Activated T-helper 1 cell treated with Interleukin-2 at 50 U/mL for 16 hours (primary cell): Measurements from ENCODE around the gene ZNF837.
"Not testable (repeated sequence)": the region's sequence is repeated elsewhere in the genome, so short reads cannot be mapped to it uniquely, and the experiment has no call there.

Experiments
- DNase-seq: peaks from one replicate; pipeline ENCODE4 v3.0.0-alpha.2; 2020; ENCODE audit warnings: low read depth

ZNF837 gene

GRCh38 chr19:58350871-58351557 lies 29.8 kb downstream of the ZNF837 start:
- DNase-seq = no peak

- no peak for DNase-seq
These were observed 30.6 kb downstream of the ZNF837 start for GRCh38 chr19:58350001-58350861.

DNA sequence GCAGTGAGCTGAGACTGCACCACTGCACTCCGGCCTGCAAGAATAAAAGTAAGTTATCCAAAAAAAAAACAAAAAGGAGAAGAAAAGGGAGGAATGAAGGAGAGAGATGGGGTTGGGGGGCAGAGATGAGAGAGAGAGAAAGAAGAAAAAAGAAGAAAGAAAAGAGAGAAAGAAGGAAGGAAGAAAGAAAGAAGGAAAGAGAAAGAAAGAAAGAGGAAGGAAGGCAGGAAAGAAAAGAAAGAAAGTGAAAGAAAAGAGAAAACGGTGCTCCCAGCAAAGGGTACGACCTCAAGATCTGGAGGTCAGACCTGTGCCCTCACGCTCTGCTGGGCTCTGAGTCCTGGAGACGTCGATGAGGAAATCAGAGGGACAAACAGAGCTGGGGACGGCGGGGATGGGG lies 31.2 kb downstream of the ZNF837 start:
- no peak for DNase-seq

DNA sequence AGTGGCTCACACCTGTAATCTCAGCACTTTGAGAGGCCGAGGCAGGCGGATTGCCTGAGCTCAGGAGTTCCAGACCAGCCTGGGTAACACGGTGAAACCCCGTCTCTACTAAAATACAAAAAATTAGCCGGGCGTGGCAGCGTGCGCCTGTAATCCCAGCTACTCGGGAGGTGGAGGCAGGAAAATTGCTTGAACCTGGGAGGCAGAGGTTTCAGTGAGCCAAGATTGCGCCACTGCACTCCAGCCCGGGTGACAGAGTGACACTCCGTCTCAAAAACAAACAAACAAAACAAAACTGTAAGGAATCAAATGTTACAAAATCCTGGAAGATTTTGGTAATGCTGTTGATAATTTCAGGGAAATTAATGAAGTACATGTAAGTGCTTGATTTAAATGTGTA lies 32.8 kb downstream of the ZNF837 start:
- DNase-seq = not testable (repeated sequence)

DNA sequence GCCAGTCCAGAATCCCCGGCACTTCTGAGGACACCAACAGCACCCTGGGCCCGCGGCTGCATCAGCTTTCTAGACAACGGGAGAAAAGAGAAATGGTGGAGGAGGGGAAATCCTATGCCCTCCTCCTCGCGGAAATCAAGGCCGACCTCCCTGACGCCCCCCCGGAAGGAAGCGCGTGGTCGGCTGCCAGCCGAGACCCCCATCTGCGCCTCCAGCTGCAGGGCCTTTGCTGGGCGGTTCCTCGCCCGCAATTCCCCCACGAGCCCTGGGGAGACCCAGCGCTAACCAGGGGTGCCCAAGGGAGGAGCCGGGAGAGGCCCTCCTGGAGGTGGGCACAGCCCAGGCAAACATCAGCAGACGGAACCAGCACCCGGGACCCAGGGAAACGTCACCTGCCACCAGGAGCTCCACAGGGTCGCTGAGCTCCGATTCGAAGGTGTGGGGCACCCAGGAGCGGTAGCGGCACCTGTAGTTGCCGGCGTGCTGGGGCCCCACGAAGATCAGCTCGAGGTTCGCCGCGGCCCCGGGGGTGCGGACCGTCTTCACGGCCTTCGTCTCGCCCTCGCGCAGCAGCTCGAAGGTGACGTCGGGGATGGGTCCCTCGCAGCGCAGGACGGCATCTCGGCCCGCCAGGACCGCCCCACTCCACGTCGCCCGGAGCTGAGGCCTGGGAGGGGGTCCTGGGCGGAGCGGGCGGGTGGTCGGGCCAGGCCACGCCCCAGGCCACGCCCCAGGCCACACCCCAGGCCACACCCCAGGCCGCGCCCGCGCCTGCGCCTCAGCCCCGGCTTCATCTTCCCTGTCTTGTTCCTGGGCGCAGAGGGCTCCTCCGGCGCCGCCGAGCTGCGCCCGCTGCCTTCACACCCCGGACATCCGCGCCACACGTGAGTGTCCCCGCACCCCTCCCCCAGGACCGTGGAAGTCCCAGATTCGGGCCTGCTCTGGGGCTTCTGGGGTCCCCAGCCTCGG lies 33.6 kb downstream of the ZNF837 start:
- peak; percentile 49 for DNase-seq

DNA sequence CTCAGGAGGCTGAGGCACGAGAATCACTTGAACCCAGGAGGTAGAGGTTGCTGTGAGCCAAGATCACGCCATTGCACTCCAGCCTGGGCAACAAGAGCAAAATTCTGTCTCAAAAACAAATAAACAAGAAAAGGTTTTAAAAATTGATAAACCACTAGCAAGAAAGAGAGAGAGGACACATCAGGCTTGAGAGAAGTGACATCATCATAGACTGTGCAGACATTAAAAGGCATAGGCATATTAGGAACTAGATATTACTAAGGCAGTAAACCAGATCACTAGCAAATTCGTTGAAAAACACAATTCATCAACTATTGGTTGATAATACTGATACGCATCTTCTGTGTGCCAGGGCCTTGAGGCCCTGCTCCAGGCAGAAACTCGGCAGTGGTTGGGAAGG lies 35.3 kb downstream of the ZNF837 start:
- DNase-seq = no peak

GRCh38 chr19:58338825-58339558 lies 41.8 kb downstream of the ZNF837 start:
- DNase-seq = no peak

DNA sequence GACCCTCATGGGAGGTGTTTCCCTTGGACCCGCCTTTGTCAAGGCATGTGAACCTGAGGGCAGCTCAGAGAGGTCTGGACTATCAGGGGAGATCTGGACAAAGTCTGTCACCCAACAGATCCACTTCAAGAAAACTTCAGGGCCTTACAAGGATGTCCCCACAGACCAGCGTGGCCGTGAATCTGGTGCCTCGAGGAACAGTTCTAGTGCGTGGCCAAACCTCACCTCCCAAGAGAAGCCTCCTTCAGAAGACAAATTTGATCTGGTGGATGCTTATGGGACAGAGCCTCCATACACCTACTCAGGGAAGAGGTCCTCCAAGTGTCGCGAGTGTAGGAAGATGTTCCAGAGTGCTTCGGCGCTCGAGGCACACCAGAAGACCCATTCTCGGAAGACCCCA lies 42.5 kb downstream of the ZNF837 start:
- DNase-seq = no peak

GRCh38 chr19:58336820-58337219 lies 44.0 kb downstream of the ZNF837 start:
- no peak for DNase-seq

DNA sequence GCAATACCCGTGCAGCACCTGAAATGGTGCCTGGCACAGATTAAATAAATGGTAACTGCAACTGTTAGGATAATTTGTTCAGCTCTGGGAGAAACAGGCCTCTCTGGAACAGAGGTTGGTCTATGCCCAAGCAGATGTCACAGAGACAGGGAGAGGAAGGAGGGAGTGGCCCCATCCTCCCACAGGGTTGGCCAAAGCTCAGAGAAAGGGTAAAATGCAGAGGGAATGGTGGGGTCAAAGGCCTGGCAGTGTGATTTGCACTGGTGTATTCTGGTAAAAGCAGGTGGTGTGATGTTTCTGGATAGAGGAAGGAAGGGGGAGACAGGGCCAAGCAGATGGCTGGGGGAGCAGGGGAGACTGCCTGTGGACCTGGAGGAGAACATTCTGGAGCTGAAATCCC lies 44.6 kb downstream of the ZNF837 start:
- no peak for DNase-seq

DNA sequence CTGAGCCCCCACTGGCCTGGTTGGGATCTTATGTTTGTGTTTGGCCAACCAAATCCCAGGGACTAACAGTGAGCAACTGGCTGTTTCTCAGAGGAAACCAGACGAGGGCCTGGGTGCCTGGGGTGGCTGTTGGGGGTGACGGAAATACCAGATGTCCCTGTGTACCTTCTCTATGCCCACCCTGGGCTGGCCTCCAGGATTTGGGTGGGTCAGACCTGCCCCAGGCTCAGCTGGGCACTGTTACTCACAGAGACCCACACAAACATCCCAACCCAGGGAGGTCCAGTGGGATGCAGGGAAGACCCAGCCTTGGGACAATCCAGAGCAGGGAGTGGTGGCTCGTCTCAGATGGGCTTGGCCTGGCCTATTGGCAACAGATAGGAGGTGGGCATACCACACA lies 45.2 kb downstream of the ZNF837 start:
- DNase-seq = no peak

- no peak for DNase-seq
These were observed 46.1 kb downstream of the ZNF837 start for GRCh38 chr19:58334691-58335249.

- DNase-seq = no peak
These were observed 48.1 kb downstream of the ZNF837 start for GRCh38 chr19:58332697-58333096.

DNA sequence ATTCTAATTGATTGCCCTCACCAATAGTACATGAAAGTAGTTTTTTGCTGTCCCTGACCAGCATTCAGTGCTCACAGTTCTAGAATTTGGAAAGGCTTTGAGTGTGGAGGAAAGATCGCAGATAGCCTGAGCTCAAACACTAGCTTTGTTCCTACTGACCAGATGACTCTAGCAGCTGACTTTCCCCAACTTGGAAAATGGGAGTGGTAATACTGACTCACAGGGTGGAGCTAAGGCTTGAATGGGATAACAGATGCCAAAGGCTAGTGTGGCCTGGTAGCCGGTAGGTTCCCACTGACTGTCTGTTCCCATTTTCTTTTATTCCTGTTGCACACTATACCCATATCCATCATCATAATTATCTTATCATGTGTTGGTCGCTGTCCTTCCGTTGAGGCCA lies 50.4 kb downstream of the ZNF837 start:
- no peak for DNase-seq

DNA sequence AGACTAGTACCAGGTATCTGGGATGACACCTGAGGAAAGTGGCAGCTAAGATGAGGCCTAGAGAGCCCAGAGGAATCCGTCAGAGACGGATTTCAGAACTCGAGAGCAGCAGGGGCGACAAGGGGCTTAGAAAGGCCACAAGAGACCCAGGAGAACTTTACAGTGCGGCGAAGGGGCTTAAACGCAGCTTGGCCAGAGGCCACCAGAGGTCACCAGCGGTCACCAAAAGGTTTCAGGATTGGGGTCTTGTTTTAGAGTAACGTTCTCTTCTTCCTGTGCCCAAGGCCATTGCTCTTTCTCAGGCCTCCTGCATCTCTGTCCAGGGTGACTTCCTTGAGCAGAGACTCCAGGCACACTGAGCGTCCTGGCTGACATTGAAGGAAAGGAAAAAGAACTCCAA lies 51.8 kb downstream of the ZNF837 start:
- DNase-seq = no peak

DNA sequence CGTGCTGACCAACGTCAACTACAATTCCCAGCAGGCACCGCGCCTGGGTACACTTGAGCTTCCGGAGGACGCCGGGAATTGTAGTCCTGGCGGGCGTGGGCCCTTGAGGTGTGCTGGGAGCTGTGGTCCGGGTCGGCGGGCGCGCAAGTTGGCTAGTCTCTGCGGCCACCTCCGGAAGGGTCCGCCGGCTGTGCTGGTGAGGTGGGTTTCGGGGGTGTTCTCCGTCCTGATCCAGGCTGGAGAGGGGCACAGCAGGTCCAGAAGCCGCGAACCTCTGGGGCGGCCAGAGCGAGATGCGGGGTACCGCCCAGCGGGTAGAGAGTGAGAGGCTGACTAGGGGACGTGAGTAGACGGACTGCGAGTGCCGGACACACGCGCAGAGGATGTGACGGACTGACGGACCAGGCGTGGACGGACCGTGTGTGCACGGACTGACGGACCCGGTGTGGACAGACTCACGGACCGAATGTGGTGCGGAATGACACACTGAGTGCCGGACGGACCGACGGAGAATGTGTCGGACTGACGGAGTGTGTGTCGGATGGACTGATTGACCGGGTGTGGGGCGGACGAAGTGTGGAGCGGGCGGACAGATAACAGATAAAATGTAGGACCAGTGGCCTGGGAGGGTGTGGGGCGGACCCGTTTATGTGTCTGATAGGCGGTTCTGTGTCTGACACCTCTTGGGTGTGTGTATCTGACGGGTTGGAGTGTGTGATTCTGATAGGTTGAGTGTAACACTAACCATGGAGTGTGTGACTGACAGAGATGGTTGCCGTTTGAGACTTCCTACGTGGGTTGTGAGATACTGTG lies 53.7 kb downstream of the ZNF837 start, which contains the start of gene ZSCAN22:
Gene ZSCAN22 (plus strand): TSS at position 81 of the 813 bp plus-strand sequence. CDS start 7,809 bp downstream, outside the sequence.
- DNase-seq = peak; percentile 73

GRCh38 chr19:58326501-58326913 lies 54.3 kb downstream of the ZNF837 start:
- no peak for DNase-seq

DNA sequence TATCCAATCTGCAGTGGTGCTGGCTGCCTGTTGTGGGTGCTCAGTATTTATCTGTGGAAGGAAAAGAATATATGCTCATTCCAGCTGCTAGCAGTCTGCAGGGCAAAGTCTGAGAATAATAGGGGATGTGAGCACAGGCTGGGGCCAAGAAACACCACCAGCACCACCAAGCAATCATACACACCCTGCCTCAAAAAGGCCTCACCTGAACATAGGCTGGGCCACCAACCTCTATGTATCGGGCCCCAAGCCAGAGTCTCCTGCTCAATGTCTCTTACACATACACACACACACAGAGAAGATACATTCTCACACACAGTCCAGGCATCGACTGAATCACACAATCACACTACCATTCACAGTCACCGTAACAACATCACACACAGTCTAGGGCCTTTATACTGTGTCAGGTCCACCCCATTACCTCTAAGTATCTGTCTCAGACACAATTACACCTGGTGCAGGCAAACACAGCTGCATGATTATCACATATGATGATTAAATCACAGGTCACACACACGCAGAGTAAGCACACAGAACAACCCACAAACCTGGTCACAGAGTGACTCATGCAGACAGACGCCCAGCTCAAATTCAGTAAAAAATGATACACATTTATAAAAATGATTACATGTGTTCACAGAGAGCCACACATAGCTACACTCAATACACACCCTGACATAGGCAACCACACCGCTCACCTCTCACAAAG lies 55.4 kb downstream of the ZNF837 start:
- no peak for DNase-seq

GRCh38 chr19:58319241-58319640 lies 61.6 kb downstream of the ZNF837 start:
- no peak for DNase-seq

DNA sequence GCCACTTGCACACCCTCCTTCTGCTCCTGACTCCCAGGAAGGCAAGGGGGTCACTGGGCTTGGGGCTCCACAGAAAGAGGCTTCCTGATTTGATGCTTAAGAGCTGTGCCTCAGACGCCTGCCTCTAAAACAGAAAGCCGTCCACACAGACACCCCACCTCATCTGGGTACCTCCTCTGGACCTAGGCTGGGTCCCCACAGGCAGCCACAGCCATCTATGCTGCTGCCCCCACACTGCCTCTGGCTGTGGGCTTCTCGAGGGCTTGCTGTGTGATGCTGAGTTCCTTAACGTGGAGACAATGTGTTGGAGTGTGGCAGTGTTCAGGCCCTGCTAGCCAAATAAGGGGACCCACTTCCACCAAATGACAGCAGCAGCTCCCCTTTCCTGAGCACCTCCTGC lies 62.5 kb downstream of the ZNF837 start:
- DNase-seq = no peak
